Measurements from ENCODE around the gene IGFBP5.

DNA sequence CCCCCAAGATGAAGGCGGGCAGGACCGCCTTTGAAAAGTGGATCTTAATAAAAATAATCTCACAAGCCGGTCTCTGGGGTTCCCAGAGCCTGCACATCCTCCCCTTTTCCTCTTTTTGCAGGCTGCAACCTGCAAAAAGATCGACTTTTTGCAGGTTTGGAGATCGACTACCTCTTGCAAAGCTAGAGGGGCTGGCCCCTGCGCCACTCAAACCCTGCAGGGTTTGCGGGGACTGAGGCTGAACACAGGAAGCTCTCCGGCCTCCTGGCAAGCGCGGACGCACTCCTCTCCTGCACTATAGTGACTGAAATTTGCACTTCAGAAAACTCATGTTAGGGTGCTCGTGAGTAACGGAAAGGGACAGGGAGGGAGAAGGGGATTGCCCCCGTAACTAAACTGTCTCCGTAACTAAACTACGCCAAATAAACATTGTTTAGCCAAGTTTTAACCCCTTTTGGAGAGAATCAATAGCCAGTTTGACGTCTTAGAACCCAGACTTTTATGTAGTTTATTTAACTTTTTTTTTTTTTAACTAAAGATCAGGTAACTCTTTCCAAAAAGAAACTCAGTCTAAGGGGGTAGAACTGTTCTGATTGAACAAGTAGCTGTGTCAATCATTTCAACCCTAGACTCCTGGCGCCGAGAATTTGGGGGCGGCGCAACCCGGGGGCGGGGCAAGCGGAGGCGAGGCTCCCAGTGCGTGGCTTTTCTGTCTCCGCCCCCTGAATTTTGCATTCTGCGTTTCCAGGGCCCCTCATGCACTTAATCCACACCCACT, 2.5 kb downstream of the IGFBP5 start:
- TF ChIP-seq, protein P1, sequence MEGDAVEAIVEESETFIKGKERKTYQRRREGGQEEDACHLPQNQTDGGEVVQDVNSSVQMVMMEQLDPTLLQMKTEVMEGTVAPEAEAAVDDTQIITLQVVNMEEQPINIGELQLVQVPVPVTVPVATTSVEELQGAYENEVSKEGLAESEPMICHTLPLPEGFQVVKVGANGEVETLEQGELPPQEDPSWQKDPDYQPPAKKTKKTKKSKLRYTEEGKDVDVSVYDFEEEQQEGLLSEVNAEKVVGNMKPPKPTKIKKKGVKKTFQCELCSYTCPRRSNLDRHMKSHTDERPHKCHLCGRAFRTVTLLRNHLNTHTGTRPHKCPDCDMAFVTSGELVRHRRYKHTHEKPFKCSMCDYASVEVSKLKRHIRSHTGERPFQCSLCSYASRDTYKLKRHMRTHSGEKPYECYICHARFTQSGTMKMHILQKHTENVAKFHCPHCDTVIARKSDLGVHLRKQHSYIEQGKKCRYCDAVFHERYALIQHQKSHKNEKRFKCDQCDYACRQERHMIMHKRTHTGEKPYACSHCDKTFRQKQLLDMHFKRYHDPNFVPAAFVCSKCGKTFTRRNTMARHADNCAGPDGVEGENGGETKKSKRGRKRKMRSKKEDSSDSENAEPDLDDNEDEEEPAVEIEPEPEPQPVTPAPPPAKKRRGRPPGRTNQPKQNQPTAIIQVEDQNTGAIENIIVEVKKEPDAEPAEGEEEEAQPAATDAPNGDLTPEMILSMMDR (IDR thresholded peaks at IDR 0.05), result no peak
- TF ChIP-seq EZH2 (IDR thresholded peaks at IDR 0.05) (no peak), EZH2phosphoT487 (IDR thresholded peaks at IDR 0.05) (no peak)
